WTC11 (cell line): ENCODE data around the gene MTX2.
"Not testable (repeated sequence)": the region's sequence is repeated elsewhere in the genome, so short reads cannot be mapped to it uniquely, and the experiment has no call there.

Experiments used
- FOXJ3 ChIP-seq: sonication (generic); formaldehyde crosslinking; IDR thresholded peaks from 2 replicates; pipeline ENCODE4 v1.9.0; 2021; ENCODE audit warnings: missing genetic modification reagents, mild to moderate bottlenecking, borderline replicate concordance
- FOXP4 ChIP-seq: sonication (generic); formaldehyde crosslinking; IDR thresholded peaks from 2 replicates; pipeline ENCODE4 v1.8.0; 2022; ENCODE audit warnings: mild to moderate bottlenecking, missing genetic modification reagents
- IRF2 ChIP-seq: sonication (generic); formaldehyde crosslinking; IDR thresholded peaks from 2 replicates; pipeline ENCODE4 v1.8.0; 2022; ENCODE audit warnings: low read depth, missing genetic modification reagents, borderline replicate concordance
- NFE2L1 ChIP-seq: sonication (generic); formaldehyde crosslinking; IDR thresholded peaks from 2 replicates; pipeline ENCODE4 v1.8.1; 2023; ENCODE audit warnings: missing genetic modification reagents
- SP1 ChIP-seq: sonication (generic); formaldehyde crosslinking; conservative IDR thresholded peaks from 2 replicates; pipeline ENCODE4 v1.8.1; 2022; ENCODE audit warnings: missing genetic modification reagents
- ZNF121 ChIP-seq: sonication (generic); formaldehyde crosslinking; IDR thresholded peaks from 2 replicates; pipeline ENCODE4 v1.8.0; 2023; ENCODE audit warnings: missing genetic modification reagents
- TF ChIP-seq, protein P1 (sequence below): fragments of 200-600 bp; IDR thresholded peaks from 2 replicates; pipeline ENCODE4 v1.8.0; 2022; ENCODE audit warnings: antibody characterized with exemption
- TF ChIP-seq, protein P2 (sequence below): sonication (generic); formaldehyde crosslinking; IDR thresholded peaks from 2 replicates; pipeline ENCODE4 v1.8.1; 2023; ENCODE audit warnings: mild to moderate bottlenecking, missing genetic modification reagents, moderate library complexity
- TF ChIP-seq, protein P3 (sequence below): sonication (generic); formaldehyde crosslinking; IDR thresholded peaks from 2 replicates; pipeline ENCODE4 v1.8.0; 2022; ENCODE audit warnings: mild to moderate bottlenecking, missing genetic modification reagents

DNA sequence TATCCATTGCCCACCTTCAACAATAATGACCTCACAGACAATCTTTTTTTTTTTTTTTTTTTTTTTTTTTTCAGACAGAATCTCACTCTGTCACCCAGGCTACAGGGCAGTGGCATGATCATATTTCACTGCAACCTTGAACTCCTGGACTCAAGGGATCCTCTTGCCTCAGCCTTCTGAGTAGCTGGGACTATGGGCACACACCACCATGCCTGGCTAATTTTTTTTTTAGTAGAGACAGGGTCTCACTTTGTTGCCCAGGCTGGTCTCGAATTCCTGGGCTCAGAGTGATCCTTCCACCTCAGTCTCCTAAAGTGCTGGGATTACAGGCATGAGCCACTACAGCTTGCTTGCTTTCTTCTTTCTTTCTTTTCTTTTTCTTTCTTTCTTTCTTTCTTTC lies 103.9 kb downstream of the MTX2 start:
- not testable (repeated sequence) for TF ChIP-seq ZNF121 (CRISPR knock-in tag); FOXP4 (CRISPR knock-in tag); FOXJ3; SP1; NFE2L1; IRF2 (CRISPR knock-in tag)
- TF ChIP-seq, protein P1, sequence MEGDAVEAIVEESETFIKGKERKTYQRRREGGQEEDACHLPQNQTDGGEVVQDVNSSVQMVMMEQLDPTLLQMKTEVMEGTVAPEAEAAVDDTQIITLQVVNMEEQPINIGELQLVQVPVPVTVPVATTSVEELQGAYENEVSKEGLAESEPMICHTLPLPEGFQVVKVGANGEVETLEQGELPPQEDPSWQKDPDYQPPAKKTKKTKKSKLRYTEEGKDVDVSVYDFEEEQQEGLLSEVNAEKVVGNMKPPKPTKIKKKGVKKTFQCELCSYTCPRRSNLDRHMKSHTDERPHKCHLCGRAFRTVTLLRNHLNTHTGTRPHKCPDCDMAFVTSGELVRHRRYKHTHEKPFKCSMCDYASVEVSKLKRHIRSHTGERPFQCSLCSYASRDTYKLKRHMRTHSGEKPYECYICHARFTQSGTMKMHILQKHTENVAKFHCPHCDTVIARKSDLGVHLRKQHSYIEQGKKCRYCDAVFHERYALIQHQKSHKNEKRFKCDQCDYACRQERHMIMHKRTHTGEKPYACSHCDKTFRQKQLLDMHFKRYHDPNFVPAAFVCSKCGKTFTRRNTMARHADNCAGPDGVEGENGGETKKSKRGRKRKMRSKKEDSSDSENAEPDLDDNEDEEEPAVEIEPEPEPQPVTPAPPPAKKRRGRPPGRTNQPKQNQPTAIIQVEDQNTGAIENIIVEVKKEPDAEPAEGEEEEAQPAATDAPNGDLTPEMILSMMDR: not testable (repeated sequence)
- TF ChIP-seq, protein P2, sequence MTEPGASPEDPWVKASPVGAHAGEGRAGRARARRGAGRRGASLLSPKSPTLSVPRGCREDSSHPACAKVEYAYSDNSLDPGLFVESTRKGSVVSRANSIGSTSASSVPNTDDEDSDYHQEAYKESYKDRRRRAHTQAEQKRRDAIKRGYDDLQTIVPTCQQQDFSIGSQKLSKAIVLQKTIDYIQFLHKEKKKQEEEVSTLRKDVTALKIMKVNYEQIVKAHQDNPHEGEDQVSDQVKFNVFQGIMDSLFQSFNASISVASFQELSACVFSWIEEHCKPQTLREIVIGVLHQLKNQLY (CRISPR knock-in tag): not testable (repeated sequence)
- TF ChIP-seq, protein P3, sequence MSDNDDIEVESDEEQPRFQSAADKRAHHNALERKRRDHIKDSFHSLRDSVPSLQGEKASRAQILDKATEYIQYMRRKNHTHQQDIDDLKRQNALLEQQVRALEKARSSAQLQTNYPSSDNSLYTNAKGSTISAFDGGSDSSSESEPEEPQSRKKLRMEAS (CRISPR knock-in tag): not testable (repeated sequence)
